Neural progenitor cell (in vitro differentiated cells): Measurements from ENCODE around the gene UTRN.

Source experiments
- EZH2 ChIP-seq: fragments of 200-600 bp; sonication (generic); IDR thresholded peaks from 2 replicates; pipeline ENCODE4 v1.6.1; 2017; ENCODE audit warnings: antibody characterized with exemption, mild to moderate bottlenecking, moderate library complexity
- EZH2phosphoT487 ChIP-seq: fragments of 200-600 bp; sonication (generic); IDR thresholded peaks from 2 replicates; pipeline ENCODE4 v1.6.1; 2017; ENCODE audit warnings: antibody characterized with exemption
- TF ChIP-seq, protein P1 (sequence below): fragments of 200-600 bp; sonication (generic); IDR thresholded peaks from 2 replicates; pipeline ENCODE4 v1.5.1; 2017; ENCODE audit warnings: antibody characterized with exemption, mild to moderate bottlenecking

DNA sequence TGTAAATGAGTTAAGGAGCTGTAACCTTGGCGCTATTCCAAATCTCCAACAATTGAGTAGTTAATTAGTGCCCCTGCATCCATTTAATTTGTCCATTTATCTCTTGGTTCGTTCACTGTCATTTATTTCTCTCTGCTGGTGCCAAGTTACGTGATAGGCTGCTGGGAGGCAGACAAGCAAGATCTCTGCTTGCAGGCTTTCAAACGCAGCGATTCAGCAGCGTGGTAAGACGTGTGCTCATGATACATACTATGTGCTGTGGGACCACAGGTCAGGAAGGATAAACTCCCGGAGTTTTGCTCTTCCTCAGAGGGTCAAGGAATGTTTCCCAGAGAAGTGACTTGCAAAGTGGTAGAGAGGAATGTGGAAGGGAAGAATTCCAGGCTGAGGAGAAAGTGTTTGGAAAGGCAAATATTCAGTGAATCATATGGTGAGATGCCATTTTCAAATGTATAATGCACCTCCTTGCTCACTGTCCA is 46.4 kb downstream of the UTRN start:
- TF ChIP-seq, protein P1, sequence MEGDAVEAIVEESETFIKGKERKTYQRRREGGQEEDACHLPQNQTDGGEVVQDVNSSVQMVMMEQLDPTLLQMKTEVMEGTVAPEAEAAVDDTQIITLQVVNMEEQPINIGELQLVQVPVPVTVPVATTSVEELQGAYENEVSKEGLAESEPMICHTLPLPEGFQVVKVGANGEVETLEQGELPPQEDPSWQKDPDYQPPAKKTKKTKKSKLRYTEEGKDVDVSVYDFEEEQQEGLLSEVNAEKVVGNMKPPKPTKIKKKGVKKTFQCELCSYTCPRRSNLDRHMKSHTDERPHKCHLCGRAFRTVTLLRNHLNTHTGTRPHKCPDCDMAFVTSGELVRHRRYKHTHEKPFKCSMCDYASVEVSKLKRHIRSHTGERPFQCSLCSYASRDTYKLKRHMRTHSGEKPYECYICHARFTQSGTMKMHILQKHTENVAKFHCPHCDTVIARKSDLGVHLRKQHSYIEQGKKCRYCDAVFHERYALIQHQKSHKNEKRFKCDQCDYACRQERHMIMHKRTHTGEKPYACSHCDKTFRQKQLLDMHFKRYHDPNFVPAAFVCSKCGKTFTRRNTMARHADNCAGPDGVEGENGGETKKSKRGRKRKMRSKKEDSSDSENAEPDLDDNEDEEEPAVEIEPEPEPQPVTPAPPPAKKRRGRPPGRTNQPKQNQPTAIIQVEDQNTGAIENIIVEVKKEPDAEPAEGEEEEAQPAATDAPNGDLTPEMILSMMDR, result no peak
- TF ChIP-seq EZH2 (no peak), EZH2phosphoT487 (no peak)
